ENCODE results near the gene MED29. TPM values are rescaled to one million over a fixed set of nuclear protein-coding genes. Genes with fewer than 3 reads are reported as not detected.

Gene MED29
- total and polyA plus RNA-seq, 2 of the 13 experiments (the other 11 are each of a cell fraction or from before 2014, with no cell fraction given), result 14.0 to 19.7 TPM

- 0 out of 2 replicates have a peak, but pooled peaks have one; percentile 26 for TF ChIP-seq TFE3 (CRISPR knock-in tag; IDR thresholded peaks at IDR 0.05)
- 0 out of 2 replicates have a peak, but pooled peaks have one; percentile 28 for TF ChIP-seq GTF2F1 (IDR thresholded peaks at IDR 0.05; ENCODE audit: low read length)
- peak; percentile 59; the same call in 1 of the 2 replicates for TF ChIP-seq TBX3 (IDR thresholded peaks at IDR 0.05; ENCODE audit: borderline replicate concordance)
- TF ChIP-seq PATZ1 (CRISPR knock-in tag; IDR thresholded peaks at IDR 0.05), result peak; percentile 68; the same call in 1 of the 2 replicates
- TF ChIP-seq ZNF607 (CRISPR knock-in tag; IDR thresholded peaks at IDR 0.05; ENCODE audit: borderline replicate concordance), result peak; percentile 35; the same call in 1 of the 2 replicates
- TF ChIP-seq ZNF292 (CRISPR knock-in tag; IDR thresholded peaks at IDR 0.05; ENCODE audit: borderline replicate concordance, low read depth), result peak; percentile 47; the same call in 1 of the 2 replicates
- TF ChIP-seq, protein P1, sequence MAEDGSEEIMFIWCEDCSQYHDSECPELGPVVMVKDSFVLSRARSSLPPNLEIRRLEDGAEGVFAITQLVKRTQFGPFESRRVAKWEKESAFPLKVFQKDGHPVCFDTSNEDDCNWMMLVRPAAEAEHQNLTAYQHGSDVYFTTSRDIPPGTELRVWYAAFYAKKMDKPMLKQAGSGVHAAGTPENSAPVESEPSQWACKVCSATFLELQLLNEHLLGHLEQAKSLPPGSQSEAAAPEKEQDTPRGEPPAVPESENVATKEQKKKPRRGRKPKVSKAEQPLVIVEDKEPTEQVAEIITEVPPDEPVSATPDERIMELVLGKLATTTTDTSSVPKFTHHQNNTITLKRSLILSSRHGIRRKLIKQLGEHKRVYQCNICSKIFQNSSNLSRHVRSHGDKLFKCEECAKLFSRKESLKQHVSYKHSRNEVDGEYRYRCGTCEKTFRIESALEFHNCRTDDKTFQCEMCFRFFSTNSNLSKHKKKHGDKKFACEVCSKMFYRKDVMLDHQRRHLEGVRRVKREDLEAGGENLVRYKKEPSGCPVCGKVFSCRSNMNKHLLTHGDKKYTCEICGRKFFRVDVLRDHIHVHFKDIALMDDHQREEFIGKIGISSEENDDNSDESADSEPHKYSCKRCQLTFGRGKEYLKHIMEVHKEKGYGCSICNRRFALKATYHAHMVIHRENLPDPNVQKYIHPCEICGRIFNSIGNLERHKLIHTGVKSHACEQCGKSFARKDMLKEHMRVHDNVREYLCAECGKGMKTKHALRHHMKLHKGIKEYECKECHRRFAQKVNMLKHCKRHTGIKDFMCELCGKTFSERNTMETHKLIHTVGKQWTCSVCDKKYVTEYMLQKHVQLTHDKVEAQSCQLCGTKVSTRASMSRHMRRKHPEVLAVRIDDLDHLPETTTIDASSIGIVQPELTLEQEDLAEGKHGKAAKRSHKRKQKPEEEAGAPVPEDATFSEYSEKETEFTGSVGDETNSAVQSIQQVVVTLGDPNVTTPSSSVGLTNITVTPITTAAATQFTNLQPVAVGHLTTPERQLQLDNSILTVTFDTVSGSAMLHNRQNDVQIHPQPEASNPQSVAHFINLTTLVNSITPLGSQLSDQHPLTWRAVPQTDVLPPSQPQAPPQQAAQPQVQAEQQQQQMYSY (CRISPR knock-in tag; IDR thresholded peaks at IDR 0.05), result no peak
- TF ChIP-seq ARID3A (IDR thresholded peaks at IDR 0.05; ENCODE audit: low read depth, low read length), result peak; percentile 36; the same call in 1 of the 2 replicates
- TF ChIP-seq FOSL2 (CRISPR knock-in tag; IDR thresholded peaks at IDR 0.05), result peak; percentile 62
- peak; percentile 53 for TF ChIP-seq YY1 (IDR thresholded peaks at IDR 0.05; ENCODE audit: insufficient read depth, insufficient replicate concordance, low read depth, low read length)
- peak; percentile 55; the same call in 1 of the 2 replicates for TF ChIP-seq IRF2 (CRISPR knock-in tag; IDR thresholded peaks at IDR 0.05)
- TF ChIP-seq HNF4G (IDR thresholded peaks at IDR 0.05; ENCODE audit: borderline replicate concordance, low read depth, low read length), result peak; percentile 96
- peak; percentile 90 for TF ChIP-seq HNF4G (CRISPR knock-in tag; IDR thresholded peaks at IDR 0.05; ENCODE audit: borderline replicate concordance, low read depth)
- peak; percentile 63 for TF ChIP-seq SKI (IDR thresholded peaks at IDR 0.05; ENCODE audit: partially characterized antibody)
- no peak for TF ChIP-seq NONO (IDR thresholded peaks at IDR 0.05)
- TF ChIP-seq NONO (CRISPR knock-in tag; conservative IDR thresholded peaks at IDR 0.05), result peak; percentile 49; the same call in 1 of the 2 replicates
- TF ChIP-seq, protein P2, sequence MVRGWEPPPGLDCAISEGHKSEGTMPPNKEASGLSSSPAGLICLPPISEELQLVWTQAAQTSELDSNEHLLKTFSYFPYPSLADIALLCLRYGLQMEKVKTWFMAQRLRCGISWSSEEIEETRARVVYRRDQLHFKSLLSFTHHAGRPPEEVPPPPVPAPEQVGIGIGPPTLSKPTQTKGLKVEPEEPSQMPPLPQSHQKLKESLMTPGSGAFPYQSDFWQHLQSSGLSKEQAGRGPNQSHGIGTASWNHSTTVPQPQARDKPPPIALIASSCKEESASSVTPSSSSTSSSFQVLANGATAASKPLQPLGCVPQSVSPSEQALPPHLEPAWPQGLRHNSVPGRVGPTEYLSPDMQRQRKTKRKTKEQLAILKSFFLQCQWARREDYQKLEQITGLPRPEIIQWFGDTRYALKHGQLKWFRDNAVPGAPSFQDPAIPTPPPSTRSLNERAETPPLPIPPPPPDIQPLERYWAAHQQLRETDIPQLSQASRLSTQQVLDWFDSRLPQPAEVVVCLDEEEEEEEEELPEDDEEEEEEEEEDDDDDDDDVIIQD (CRISPR knock-in tag; IDR thresholded peaks at IDR 0.05; ENCODE audit: low read depth), result no peak
- TF ChIP-seq POLR2G (IDR thresholded peaks at IDR 0.05; ENCODE audit: low read depth, low read length), result peak; percentile 74
Measured at GRCh38 chr19:39411081-39411831, 20.1 kb downstream of the MED29 start (continued).

Measured in HepG2 (cell line).